Colon (tissue), 2 donors: ENCODE results near the gene OPA3.

Experiments
- FAIRE-seq: peaks from 2 replicates; lab custom pipeline; 2012; peaks lifted over from hg19 to GRCh38; lab: Jason Lieb, UNC
- donor health status: control.
- donor health status: control.

Gene OPA3

DNA sequence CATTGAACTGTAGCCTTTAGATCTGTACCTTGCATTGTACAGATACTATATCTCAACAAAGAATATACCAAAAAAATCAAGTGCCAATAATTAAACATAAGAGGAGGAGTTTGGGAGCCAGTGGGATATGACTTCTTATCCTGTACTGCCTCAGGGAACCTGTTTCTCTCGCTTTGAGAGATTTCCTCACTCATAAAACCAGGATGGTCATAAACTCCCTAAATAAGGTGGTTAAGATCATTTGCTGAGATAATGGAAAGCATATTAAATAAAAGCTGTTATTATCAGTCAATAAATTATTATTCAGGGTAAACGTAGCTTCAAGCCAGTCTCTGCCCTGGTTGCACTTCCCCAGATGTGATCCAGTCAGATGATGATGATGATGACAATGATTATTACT, 17.0 kb downstream of the OPA3 start:
- FAIRE-seq, result no peak

DNA sequence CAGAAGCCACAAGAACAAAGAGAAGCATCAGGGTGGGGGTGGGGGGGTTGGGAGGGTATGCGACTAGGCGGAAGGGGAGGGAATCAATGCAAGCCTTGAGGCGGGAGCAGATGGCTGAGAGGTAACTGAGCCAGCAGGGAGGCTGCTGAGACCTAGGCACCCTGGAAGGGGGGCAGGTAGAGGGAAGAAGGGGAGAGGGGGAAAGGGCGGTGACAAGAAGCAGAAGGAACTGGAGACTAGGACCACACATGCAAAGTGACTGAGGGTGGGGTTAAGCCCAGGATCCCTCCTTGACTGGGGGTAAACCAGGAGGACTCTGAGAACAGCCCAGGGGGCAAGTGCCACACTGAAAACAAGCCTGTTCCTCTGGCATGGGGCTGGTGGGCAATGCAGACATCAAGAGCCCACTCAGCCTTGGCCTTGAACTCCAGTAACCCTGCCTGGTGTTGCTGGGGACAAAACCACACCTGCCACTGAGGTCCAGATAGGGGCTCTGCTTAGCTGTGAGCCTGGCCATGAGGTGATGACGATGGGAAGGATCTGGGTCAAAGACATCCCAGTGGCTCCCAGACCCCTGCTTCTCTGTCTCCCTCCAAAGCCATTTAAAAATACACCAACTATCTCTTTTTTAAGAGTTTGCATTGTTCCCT, 20.3 kb downstream of the OPA3 start:
- FAIRE-seq, result no peak

DNA sequence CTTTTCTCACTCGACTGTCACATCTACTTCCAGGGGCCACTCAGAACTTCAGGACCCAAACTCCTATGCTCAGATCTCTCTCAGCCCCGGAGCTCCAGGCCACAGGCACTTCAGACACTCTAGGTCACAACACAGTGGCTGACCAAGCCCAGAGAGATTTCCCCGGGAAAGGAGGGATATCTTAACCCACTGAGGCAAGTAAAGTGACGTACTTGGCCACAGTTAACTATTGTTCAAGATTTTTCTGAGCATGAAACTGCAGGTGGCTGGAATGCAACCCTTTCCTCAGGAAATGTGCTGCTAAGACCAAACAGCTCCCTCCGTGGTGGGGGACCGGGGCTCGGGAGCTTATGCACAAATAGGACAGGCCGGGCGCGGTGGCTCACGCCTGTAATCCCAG, 23.9 kb downstream of the OPA3 start:
- no peak for FAIRE-seq

DNA sequence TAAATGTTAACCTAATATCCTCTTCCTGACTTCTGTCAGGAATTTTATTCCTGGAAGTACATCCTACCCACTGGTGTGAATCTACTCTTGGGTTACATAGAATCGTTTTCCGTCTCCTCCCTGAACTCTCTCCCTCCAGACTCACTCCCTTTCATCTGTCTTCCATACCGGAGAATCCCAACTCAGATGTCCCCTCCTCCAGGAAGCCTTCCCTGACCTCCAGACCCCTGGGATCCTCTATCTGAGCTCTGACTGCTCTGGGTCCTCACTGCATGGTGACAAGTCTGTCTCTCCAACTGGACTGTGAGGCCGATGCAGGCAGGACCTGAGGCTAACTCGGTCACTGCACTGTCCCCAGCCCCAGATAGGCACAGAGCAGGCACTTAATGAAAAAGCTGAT, 24.6 kb downstream of the OPA3 start:
- no peak for FAIRE-seq

DNA sequence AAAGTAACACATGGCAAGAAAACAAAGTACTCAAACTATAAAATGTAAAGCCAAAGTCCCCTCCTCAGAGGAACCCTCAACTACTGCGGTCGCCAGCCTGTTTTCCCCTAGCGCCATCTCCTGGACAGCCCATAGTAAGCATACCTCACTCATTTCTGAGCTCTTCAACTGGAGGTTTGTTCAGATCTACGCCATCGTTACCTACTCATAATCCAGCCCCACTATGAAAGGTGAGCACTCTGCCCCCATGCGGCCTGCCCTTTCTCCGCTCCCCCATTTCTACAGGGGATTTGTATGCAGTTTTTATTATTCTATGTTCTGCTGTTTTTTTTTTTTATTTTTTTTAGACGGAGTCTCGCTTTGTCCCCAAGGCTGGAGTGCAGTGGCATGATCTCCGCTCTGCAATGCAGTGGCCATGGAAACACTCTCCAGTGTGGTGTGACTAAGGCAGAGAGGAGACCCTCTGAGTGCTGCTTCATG, 26.2 kb downstream of the OPA3 start:
- no peak for FAIRE-seq

DNA sequence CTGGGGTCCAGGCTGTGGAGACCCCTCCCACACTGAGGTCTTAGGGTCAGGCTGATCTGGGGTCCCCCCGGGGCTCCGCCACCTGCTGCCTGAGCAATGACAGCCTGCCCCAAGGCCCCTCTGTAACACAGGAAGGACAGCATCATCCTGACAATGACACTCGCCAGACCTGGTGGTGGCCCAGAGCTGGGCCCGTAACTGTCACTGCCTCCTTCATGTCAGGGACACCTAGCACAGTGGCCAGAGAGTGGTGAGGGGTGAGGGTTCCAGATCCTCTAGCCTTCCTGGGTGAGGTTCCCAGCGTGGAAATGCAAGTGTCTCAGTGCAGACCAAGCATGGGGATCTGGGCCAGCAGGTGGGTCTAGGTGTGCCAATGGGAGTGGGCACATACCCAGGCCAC, 27.8 kb downstream of the OPA3 start:
- FAIRE-seq, result no peak

DNA sequence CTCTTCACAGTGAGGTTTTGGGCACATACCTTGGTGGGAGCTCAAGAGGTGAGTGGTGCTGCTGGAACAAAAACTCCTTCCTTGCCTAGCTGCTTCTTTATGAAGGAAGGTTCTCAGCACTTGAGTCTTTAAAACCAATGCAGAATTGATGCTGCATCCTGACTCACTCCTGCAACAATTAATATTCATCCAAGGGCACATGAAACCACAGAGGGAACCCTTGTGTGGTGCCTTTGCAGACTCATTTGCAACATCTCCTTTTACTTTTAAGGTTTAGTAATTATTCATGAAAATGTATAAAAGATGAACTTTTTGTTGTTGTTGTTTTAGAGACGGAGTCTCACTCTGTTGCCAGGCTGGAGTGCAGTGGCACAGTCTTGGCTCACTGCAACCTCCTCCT, 30.1 kb downstream of the OPA3 start:
- FAIRE-seq, result no peak

DNA sequence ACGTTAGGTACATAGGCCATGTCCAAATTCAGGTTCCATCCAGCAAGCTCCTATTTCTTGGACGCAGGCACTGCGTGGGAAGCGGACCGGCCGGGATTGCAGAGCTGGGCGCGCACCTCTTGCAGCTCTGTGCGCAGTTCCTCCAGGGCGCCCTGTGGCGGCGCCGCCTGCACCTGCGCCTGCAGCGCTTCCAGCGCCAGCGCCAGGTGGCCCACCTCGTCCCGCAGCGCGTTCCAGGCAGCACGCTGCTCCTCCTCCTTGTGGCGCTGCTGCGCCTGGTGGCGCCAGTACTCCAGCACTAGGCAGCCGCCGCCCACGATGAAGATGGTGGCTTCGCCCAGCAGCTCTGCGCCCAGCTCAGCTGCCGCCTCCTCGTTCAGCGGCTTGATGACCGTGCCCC, 31.1 kb downstream of the OPA3 start:
- no peak for FAIRE-seq

DNA sequence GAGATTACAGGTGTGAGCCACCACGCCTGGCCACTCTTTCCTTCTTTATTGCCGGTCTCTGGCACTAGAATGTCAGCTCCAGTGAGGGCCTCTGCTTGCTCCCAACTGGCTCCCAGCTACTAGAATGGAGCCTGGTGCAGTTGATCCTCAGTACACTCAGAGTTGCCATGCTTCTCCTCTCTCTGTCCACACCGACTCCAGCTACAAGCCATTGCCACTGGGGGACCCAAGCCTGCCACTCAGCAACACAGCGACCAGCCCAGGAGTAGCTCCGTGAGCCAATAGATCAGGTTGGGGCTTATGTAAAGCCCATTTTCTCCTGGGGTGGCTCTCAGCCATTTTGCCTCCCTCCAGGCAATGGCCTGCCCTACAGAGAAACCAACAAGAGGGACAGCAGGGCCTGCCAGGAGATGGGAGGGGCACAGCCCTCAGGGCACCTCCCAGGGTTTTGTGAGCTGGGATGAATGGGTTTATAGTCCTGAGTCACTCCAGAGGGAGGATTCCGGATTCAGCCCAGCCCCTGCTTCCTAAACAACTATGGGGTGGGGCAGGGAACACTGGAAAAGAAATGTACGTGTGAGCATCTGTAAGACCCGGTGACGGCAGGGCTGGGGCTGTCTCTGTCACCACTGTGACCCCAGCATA, 36.5 kb downstream of the OPA3 start:
- no peak for FAIRE-seq

DNA sequence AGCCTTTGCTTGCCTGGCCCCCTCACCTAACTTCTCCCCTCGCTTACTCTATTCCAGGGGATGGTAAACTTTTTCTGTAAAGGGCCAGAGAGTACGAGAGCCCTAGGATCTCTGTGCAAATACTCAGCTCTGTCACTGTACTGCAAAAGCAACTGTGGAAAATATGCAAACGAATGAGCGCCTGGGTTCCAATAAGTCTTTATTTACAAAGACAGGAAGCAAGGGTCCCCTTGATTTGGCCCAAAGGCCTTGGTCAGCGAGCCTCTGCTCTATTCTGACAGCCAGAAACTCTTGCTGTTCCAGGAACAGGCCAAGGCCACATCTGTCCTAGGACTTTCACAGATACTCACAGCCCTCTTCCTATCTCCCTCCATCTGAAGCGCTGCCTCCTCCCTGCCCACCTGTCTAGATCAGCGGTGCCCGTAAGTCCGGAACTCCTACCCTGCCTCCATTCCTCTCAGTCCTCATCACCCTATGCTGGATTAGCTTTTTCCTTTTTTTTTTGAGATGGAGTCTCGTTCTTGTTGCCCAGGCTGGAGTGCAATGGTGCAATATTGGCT, 37.3 kb downstream of the OPA3 start:
- FAIRE-seq, result no peak

DNA sequence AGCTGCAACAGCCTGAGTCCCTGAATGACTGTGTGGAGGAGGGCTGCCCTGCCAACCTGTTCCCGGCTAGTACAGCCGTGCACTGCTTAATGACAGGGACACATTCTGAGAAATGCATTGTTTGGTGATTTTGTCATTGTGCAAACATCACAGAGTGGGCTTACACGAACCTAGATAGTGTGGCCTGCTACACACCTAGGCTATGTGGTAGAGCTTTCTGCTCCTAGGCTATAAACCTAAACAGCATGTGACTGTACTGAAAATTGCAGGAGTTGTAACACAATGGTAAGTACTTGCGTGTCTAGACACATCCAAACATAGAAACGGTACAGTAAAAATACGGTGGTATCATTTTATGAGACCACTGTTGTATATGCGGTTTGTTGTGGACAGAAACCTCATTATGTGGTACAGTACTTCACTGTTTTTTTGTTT, 42.4 kb downstream of the OPA3 start:
- no peak for FAIRE-seq

DNA sequence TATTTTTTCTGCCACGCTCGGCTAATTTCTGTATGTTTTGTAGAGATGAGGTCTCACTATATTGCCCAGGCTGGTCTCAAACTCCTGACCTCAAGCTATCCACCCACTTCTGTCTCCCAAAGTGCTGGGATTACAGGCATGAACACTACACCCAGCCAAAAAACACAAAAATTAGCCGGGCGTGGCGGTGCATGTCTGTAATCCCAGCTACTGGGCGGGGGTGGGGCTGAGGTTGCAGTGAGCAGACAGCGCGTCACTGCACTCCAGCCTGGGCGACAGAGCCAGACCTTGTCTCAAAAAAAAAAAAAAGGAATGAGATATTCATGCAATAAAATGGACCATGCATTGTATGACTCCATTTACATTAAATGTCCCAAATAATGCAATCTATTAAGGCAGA, 45.1 kb downstream of the OPA3 start:
- no peak for FAIRE-seq

DNA sequence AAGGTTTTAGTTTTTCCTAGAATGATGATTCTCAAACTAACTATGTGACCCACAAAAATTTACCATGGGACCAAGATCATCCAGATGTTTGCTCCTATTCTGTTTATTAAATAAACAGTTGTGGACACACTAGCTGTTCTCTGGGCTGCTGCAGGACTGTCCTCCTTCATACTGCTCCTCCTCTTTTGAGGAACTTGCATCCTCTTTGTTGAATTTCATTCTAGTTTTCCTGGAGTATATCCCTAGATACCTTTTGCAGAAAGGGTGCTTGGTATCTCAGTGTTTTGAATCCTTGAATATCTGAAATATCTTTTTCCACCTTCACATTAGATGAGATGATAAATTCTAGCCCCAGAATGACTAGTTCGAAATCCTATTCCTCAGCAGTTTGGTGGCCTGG, 53.3 kb downstream of the OPA3 start:
- FAIRE-seq, result no peak

DNA sequence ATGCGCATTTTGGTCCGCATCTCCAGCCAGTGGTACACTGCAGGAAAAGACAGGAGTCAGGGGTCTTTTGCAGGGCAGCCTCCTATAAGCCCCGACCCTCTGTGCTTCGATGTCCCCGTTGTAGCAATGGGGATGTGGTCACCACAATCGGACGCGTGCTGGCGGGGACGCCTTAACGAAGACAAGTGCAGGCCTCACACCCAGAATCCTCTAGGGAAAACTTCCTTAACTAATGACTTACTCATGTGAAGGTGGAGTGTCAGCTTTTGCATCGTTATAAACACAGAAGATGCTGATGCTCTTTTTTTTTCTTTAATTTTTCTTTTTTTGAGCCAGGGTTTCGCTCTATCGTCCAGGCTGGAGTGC, 55.2 kb downstream of the OPA3 start:
- FAIRE-seq, result no peak

DNA sequence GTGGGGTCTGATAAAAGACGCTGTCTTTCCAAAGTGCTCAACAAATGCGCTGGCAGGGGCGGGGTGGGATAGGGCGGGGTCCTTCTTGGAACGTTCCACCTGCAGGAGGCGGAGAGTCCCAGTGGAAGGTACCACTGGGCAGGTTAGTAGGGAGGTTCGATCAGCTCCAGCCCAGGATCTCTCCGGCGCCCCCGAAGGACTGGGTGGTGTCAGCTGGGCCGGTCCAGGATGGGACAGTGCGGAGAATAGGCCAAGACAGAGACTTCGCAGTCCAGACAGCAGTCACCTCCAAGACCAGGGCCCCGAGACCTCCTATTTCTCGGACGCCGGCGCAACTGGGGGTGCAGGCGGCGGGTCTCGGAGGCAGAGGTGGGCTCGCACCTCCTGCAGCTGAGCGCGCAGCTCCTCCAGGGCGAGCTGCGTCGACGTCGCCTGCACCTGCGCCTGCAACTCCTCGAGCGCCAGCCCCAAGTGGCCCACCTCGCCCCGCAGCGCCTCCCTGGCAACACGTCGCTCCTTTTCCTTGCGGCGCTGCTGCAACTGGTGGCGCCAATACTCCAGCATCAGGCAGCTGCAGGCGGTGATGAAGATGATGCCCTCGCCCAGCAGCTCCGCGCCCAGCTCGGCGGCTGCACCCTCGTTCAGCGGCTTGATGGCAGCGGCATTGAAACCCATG, 55.7 kb downstream of the OPA3 start:
- FAIRE-seq, result no peak

DNA sequence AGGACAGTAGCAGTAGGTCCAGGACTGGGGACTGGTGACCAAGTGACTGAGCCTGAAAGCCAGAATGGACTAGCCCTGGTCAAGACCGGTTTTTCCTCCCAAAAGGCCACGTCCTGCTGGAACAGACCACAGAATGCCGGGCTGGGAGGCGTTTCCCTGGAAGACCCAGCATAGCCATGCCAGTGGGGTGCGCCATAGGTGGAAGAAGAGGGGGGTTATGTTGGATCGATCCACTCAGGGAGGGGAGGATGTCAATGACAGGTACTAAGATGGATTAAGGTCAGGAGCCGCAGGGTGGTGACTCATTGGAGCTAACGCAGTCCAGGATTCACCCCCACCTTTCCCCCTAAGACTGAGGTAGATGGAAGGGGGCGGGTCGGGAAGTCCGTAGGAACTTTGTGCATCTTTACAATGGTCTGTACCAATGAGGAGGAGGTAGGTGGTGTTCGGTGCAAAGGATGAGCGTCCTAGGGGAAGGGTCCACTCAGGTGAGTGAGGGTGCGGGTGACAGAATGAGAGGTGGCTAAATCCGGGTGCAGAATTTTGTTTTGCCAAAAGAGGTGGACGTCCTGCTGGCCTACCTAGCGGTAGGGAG, 56.4 kb downstream of the OPA3 start:
- no peak for FAIRE-seq

DNA sequence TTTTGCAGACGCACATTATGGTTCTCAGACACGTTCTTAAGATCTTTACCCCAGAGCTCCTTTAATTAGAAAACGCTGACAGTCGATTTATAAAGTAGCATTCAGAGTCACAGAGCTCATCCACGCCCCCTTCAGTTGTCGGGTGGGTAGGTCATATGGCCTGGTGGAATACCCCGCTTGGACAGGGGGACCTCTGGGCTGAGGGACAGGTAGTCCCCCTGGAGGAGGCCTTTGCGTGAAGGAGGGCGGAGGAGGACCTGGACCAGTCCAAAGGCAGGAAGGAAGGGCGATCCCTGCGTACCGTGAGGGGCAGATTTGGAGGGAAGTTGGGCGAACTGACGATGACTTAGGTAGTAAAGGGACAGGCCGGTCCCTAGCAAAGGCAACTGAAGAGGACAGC, 56.9 kb downstream of the OPA3 start:
- no peak for FAIRE-seq

DNA sequence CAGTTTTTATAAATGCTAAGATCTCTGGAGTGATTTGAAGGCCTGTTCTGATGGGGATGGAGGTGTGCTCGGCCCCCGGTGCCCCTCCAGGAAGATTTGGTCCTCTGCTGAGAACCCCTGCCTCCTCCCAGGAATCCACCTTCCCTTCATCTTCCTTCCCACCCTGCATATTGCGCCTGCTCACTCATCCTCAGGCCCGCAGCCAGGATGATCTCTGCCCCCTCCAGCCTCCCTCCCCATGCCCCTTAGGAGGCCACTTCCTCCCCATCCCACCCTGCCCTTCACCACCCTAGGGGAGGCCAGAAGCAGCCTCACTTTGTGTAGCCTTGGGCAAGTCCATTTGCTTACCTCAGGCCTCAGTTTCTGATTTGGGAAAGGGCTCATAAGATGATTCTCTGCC, 57.6 kb downstream of the OPA3 start:
- FAIRE-seq, result no peak

DNA sequence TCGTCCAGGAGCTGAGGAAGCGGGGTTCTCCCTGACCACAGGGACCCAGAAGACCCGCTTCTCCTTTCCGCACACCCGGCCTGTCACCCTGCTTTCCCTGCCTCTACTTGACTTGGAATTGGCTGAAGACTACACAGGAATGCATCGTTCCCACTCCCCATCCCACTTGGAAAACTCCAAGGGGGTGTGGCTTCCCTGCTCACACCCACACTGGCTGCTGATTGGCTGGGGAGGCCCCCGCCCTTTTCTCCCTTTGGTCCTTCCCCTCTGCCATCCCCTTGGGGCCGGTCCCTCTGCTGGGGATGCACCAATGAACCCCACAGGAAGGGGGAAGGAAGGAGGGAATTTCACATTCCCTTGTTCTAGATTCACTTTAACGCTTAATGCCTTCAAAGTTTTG, 58.5 kb downstream of the OPA3 start:
- FAIRE-seq, result no peak

DNA sequence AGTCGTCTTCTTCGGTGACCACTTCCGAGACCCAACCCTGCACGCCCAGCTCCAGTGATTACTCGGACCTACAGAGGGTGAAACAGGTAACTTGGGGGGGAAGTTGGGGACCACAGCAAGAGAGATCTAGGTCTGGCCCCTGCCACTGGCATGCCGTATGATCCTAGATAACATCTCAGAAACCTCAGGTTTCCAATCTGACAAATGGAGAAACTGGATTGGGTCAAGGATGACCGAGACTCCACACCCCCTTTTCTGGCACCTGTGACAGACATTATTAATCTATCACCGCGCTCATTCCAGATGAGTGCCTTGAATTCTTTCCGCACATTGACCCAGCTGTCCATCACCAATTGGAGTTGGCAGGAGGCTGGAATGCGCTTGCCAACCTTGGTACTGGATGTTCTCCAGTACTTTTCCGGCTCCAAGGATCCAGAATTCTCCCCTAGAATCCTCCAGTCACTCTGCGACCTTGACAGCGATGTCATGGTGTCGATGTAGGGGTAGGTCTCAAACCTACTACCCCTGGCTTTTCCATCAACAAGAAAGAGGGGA, 60.0 kb downstream of the OPA3 start:
- no peak for FAIRE-seq

DNA sequence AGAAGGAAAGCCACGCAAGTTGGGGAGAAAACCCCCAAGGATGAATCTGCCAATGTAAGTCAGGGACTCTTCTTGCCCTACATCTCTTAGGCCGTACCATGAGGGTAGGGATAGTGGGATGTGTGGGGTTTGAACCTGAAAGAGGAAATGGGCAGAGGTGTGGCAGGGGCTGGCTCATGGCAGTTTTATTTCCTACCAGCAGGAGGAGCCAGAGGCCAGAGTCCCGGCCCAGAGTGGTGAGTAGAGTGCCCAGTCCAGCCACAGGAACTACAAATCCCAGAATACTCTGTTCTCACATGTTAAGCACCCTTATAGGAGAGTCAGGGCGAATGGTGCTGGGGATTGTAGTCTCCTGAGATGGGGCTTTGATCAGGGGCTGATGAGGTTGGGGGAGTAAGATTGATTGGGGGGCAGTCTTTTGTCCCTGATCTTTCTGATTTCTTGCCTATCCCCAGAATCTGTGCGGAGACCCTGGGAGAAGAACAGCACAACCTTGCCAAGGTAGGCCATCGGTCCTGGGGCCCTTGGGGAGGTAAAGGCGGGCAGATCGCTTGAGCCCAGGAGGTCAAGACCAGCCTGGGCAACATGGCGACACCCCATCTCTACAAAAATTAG, 60.9 kb downstream of the OPA3 start:
- no peak for FAIRE-seq
